HEK293 (cell line): Measurements from ENCODE around the gene MAML1.

Experiments
- CTCF ChIA-PET: fragments of 350-600 bp; formaldehyde crosslinking; extraction: SDS; loops from one replicate; lab custom pipeline; 2021; ENCODE audit warnings: antibody characterized with exemption; lab: Yijun Ruan, JAX
- POLR2A ChIA-PET: fragments of 300-600 bp; formaldehyde crosslinking; extraction: SDS; loops from one replicate; lab custom pipeline; 2020; ENCODE audit warnings: antibody characterized with exemption, inconsistent platforms; lab: Yijun Ruan, JAX
- H3K27ac ChIP-seq: fragments of 200-500 bp; sonication (Bioruptor generic); 2 replicates; pipeline ENCODE4 v1.5.1; 2014; ENCODE audit warnings: low read depth, low read length, control low read depth, inconsistent platforms; ENCODE audit errors: extremely low read depth
- H3K36me3 ChIP-seq, 2 experiments: fragments of 200-500 bp in 1 of 2; sonication (Bioruptor generic) in 1 of 2; 1 replicate in 1 of 2; 2 replicates in 1 of 2; pipeline ENCODE4 v1.5.1; 2014 to 2017; ENCODE audit warnings: inconsistent platforms in 2 of 2, low read length in 2 of 2; ENCODE audit not compliant: control insufficient read depth in 2 of 2, insufficient read depth in 1 of 2
- H3K4me1 ChIP-seq: fragments of 200-500 bp; sonication (Bioruptor generic); 2 replicates; pipeline ENCODE4 v1.5.1; 2014; ENCODE audit warnings: mild to moderate bottlenecking, low read length, inconsistent platforms; ENCODE audit not compliant: control insufficient read depth, insufficient read depth
- H3K4me3 ChIP-seq: 2 replicates; pipeline ENCODE4 v1.5.1; 2011; ENCODE audit warnings: low read depth, mild to moderate bottlenecking, control low read depth, low read length, moderate library complexity
- H3K9me3 ChIP-seq: fragments of 200-500 bp; sonication (Bioruptor generic); 2 replicates; pipeline ENCODE4 v1.5.1; 2014; ENCODE audit warnings: low read depth, low read length, inconsistent platforms; ENCODE audit not compliant: control insufficient read depth, insufficient read depth
- GLI2 ChIP-seq: fragments of 450-650 bp; formaldehyde crosslinking; IDR thresholded peaks from 2 replicates; pipeline ENCODE4; 2017; ENCODE audit warnings: missing biosample characterization, missing genetic modification characterization, low read depth, borderline replicate concordance
- KLF8 ChIP-seq: fragments of 450-650 bp; formaldehyde crosslinking; IDR thresholded peaks from 2 replicates; pipeline ENCODE4 v1.5.1; 2016; ENCODE audit warnings: missing biosample characterization, missing genetic modification characterization
- OSR2 ChIP-seq: fragments of 450-650 bp; formaldehyde crosslinking; IDR thresholded peaks from 2 replicates; pipeline ENCODE4 v1.5.1; 2016; ENCODE audit warnings: missing biosample characterization, missing genetic modification characterization
- OVOL3 ChIP-seq: fragments of 450-650 bp; formaldehyde crosslinking; IDR thresholded peaks from 2 replicates; pipeline ENCODE4 v1.5.1; 2016; ENCODE audit warnings: missing biosample characterization, missing genetic modification characterization
- PRDM1 ChIP-seq: fragments of 450-650 bp; formaldehyde crosslinking; IDR thresholded peaks from 2 replicates; pipeline ENCODE4; 2016; ENCODE audit warnings: missing biosample characterization, missing genetic modification characterization
- REPIN1 ChIP-seq: fragments of 450-650 bp; formaldehyde crosslinking; IDR thresholded peaks from 2 replicates; pipeline ENCODE4 v1.5.1; 2017; ENCODE audit warnings: missing biosample characterization, missing genetic modification characterization, low read depth
- TCF7L2 ChIP-seq: IDR thresholded peaks from 2 replicates; pipeline ENCODE4 v1.6.1; 2011; ENCODE audit warnings: low read depth, mild to moderate bottlenecking, inconsistent platforms, low read length, moderate library complexity, borderline replicate concordance
- ZBTB11 ChIP-seq: fragments of 450-650 bp; formaldehyde crosslinking; conservative IDR thresholded peaks from 2 replicates; pipeline ENCODE4 v1.5.1; 2016; ENCODE audit warnings: low read depth, missing biosample characterization, missing genetic modification characterization
- ZNF133 ChIP-seq: fragments of 450-650 bp; formaldehyde crosslinking; IDR thresholded peaks from 2 replicates; pipeline ENCODE4 v1.5.1; 2016; ENCODE audit warnings: missing biosample characterization, missing genetic modification characterization
- ZNF266 ChIP-seq: fragments of 450-650 bp; formaldehyde crosslinking; IDR thresholded peaks from 2 replicates; pipeline ENCODE4 v1.5.1; 2016; ENCODE audit warnings: missing biosample characterization, missing genetic modification characterization, low read depth
- ZNF362 ChIP-seq: fragments of 450-650 bp; formaldehyde crosslinking; IDR thresholded peaks from 2 replicates; pipeline ENCODE4 v1.5.1; 2016; ENCODE audit warnings: missing biosample characterization, missing genetic modification characterization
- ZNF37A ChIP-seq: fragments of 450-650 bp; IDR thresholded peaks from 2 replicates; pipeline ENCODE4 v1.5.1; 2018; ENCODE audit warnings: missing biosample characterization, missing genetic modification characterization
- ZNF394 ChIP-seq: fragments of 450-650 bp; formaldehyde crosslinking; IDR thresholded peaks from 2 replicates; pipeline ENCODE4 v1.5.1; 2016; ENCODE audit warnings: missing biosample characterization, missing genetic modification characterization, mild to moderate bottlenecking, moderate library complexity, borderline replicate concordance
- ZNF518A ChIP-seq: fragments of 450-650 bp; formaldehyde crosslinking; conservative IDR thresholded peaks from 2 replicates; pipeline ENCODE4 v1.5.1; 2016; ENCODE audit warnings: low read depth, missing biosample characterization, missing genetic modification characterization
- ZNF747 ChIP-seq: fragments of 450-650 bp; formaldehyde crosslinking; IDR thresholded peaks from 2 replicates; pipeline ENCODE4 v1.5.1; 2016; ENCODE audit warnings: missing biosample characterization, missing genetic modification characterization
- ZNF792 ChIP-seq: fragments of 450-650 bp; formaldehyde crosslinking; IDR thresholded peaks from 2 replicates; pipeline ENCODE4 v1.5.1; 2016; ENCODE audit warnings: missing biosample characterization, missing genetic modification characterization
- ZSCAN30 ChIP-seq: fragments of 450-650 bp; IDR thresholded peaks from 2 replicates; pipeline ENCODE4 v1.5.1; 2018; ENCODE audit warnings: missing biosample characterization, mild to moderate bottlenecking, missing genetic modification characterization, moderate library complexity
- TF ChIP-seq, protein P1 (sequence below): fragments of 450-650 bp; formaldehyde crosslinking; IDR thresholded peaks from 2 replicates; pipeline ENCODE4 v1.5.1; 2016; ENCODE audit warnings: missing biosample characterization, missing genetic modification characterization

Gene MAML1

DNA sequence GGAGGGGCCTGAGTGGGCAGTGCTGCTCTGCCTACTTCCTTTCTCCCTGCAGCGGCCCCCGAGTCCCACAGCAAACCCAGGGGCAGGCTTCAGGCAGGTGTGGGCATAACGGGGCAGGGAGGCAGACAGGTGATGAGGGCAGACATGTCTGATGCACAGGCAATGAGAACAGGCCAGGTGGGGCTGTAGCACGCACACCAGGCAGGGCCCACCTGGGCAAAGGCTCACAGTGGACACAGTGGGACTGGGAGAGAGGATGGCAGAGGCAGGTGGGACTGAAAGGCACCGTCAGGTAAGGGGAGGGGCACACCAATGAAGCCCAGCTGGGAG lies 67.0 kb downstream of the MAML1 start (continued):
- TF ChIP-seq ZNF518A (no peak), GLI2 (tag by site-specific recombination) (no peak), OVOL3 (tag by site-specific recombination) (no peak)

DNA sequence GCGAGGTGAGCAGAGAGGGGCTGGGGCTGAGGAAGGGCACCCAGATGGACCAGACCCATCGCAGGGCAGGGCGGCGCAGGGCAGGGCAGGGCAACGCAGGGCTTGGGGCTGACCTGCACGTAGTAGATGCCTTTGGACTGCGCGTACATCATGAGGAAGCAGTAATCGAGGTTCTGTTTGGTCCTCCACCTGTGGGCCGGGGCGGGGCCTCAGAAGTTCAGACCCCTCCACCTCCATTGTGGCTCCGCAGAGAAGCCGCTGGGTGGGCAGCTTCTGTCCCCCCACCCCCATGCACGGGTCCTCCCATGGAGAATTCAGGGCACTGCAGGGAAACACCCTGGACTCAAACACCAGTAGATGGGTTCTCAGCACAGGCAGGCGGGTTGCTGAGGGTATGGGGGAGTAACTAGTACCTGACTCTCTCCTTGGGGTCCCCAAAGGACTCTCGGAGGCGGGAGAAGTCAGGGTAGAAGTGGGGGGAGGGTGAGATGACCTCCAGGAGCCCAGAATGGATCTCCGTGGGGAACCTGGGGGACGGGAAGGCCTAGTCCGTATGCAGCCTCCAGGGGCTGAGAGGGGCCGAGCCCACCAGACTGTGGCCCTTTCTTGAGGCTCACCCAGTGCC lies 67.6 kb downstream of the MAML1 start:
- Histone ChIP-seq H3K4me1 (peaks cover 20% of the 10 kb centered on the region), H3K36me3 (peaks cover 0 to 63% of the 10 kb centered on the region in 2 experiments; a peak in 1 of 3 replicates), H3K9me3 (no peaks in the 10 kb centered on the region), H3K4me3 (no peak overlapping the region), H3K27ac (no peak overlapping the region)
- CTCF ChIA-PET, result interaction anchor here (1.1 kb wide), 1 partner anchor 37 kb away, joined by 4 read pairs; no protein-coding TSS in a partner anchor
- POLR2A ChIA-PET, result no interaction called here
- TF ChIP-seq ZNF394, result no peak
- no peak for TF ChIP-seq ZNF747 (tag by site-specific recombination)
- TF ChIP-seq, protein P1, sequence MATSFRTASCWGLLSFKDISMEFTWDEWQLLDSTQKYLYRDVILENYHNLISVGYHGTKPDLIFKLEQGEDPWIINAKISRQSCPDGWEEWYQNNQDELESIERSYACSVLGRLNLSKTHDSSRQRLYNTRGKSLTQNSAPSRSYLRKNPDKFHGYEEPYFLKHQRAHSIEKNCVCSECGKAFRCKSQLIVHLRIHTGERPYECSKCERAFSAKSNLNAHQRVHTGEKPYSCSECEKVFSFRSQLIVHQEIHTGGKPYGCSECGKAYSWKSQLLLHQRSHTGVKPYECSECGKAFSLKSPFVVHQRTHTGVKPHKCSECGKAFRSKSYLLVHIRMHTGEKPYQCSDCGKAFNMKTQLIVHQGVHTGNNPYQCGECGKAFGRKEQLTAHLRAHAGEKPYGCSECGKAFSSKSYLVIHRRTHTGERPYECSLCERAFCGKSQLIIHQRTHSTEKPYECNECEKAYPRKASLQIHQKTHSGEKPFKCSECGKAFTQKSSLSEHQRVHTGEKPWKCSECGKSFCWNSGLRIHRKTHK (tag by site-specific recombination), result no peak
- TF ChIP-seq KLF8 (tag by site-specific recombination), result no peak
- no peak for TF ChIP-seq OSR2
- TF ChIP-seq ZNF133 (tag by site-specific recombination), result no peak
- no peak for TF ChIP-seq ZNF37A (tag by site-specific recombination)
- TF ChIP-seq ZBTB11 (tag by site-specific recombination), result no peak
- TF ChIP-seq ZNF362 (tag by site-specific recombination), result no peak
- TF ChIP-seq REPIN1 (tag by site-specific recombination), result no peak
- no peak for TF ChIP-seq TCF7L2
- no peak for TF ChIP-seq PRDM1
- no peak for TF ChIP-seq ZNF792 (tag by site-specific recombination)
- TF ChIP-seq ZSCAN30 (tag by site-specific recombination), result no peak
- TF ChIP-seq ZNF266 (tag by site-specific recombination), result no peak
